ENCODE results near the gene C5orf15. TPM values are rescaled to one million over a fixed set of nuclear protein-coding genes. Genes with fewer than 3 reads are reported as not detected.
"Not testable (repeated sequence)": the region's sequence is repeated elsewhere in the genome, so short reads cannot be mapped to it uniquely, and the experiment has no call there.

The C5orf15 gene
- total RNA-seq, 1 experiment from 2014 or later = 82.3 TPM

GRCh38 chr5:133959643-133960042 lies 8.8 kb downstream of the C5orf15 start:
- Histone ChIP-seq H3K27ac (no peak overlapping the region), H3K4me3 (no peak overlapping the region), H3K36me3 (peaks cover 24% of the 10 kb centered on the region), H3K4me1 (no peaks in the 10 kb centered on the region), H3K9me3 (replicated peaks) (no peaks in the 10 kb centered on the region), H3K27me3 (no peaks in the 10 kb centered on the region)
- no peak for DNase-seq

DNA sequence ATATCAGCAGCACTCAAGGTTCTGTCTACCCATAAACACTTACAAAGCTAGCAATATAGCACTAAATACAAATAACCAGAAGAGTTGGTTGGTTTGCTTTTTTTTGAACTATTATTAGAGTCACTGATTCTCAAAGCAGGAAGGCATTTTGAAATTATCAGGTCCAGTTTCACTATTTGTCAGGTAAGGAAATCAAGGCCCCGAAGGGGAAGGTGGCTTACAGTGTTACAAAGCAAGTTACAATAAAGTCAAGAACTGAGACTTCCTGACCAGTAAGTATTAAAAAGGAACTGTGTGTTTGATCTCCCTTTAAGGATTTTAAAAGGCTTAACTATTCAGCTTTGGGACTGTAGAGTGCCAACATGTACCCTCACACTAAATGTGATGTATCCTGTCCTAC lies 10.8 kb downstream of the C5orf15 start:
- Histone ChIP-seq H3K4me3 (no peak overlapping the region), H3K4me1 (no peaks in the 10 kb centered on the region), H3K9me3 (replicated peaks) (no peaks in the 10 kb centered on the region), H3K27ac (no peak overlapping the region), H3K27me3 (no peaks in the 10 kb centered on the region), H3K36me3 (peaks cover 28% of the 10 kb centered on the region)
- no peak for DNase-seq

- H3K4me3 ChIP-seq = no peak overlapping the region
- H3K36me3 ChIP-seq = peaks cover 28% of the 10 kb centered on the region
- no peaks in the 10 kb centered on the region for H3K27me3 ChIP-seq
- no peak overlapping the region for H3K27ac ChIP-seq
- no peaks in the 10 kb centered on the region for H3K9me3 ChIP-seq (replicated peaks)
- no peaks in the 10 kb centered on the region for H3K4me1 ChIP-seq
- no peak for DNase-seq
Measured at GRCh38 chr5:133957080-133957479, 11.3 kb downstream of the C5orf15 start.

- H3K27ac ChIP-seq; H3K4me1 ChIP-seq; DNase-seq; H3K27me3 ChIP-seq; H3K9me3 ChIP-seq (replicated peaks); H3K4me3 ChIP-seq: not testable (repeated sequence)
- peaks cover 28% of the 10 kb centered on the region for H3K36me3 ChIP-seq
Measured at GRCh38 chr5:133956196-133956595, 12.2 kb downstream of the C5orf15 start.

- peaks cover 23% of the 10 kb centered on the region for H3K36me3 ChIP-seq
- no peak for DNase-seq
- H3K4me3 ChIP-seq = no peak overlapping the region
- no peak overlapping the region for H3K27ac ChIP-seq
- no peaks in the 10 kb centered on the region for H3K4me1 ChIP-seq
- H3K9me3 ChIP-seq (replicated peaks) = no peaks in the 10 kb centered on the region
- H3K27me3 ChIP-seq = no peaks in the 10 kb centered on the region
Measured at GRCh38 chr5:133953568-133954145, 14.8 kb downstream of the C5orf15 start.

DNA sequence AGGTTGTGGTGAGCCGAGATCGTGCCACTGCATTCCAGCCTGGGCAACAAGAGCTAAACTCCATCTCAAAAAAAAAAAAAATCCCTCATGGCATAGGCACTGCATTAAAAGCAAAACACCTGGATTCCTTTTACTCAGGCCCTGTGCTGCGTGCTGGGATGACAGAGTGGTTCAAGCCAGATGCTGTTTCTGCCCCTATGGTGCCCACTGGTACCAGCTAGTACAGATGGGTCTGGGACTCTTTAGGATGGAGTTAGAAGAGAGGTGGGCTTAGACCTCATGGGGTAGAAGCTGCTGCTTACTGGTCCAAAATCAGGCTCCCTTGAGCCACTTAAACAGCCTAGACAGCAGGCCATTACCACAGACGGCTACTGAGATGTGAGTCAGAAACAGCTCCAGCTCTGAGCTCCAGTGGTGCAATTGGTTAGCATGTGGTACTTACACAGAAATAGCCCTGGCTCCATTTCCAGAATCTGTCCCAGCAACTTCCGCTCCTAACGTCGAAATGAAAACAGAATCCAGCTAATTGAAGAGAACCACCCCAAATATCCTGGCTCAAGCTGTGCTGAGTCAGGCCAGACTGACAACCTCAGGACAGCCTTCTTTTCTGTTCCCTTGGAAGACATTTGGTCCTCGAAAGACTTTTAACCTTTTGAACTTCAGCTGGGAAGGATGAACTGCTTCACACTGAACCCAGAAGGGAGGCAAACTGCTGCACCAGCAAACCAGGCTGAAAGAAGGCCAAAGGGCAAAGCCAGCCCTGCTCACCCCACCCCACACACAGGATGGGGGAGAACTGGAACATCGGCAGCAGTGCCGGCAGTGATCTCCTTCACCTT lies 15.5 kb downstream of the C5orf15 start:
- H3K36me3 ChIP-seq = peaks cover 20% of the 10 kb centered on the region
- H3K4me1 ChIP-seq = no peaks in the 10 kb centered on the region
- H3K4me3 ChIP-seq = no peak overlapping the region
- H3K27me3 ChIP-seq = no peaks in the 10 kb centered on the region
- no peaks in the 10 kb centered on the region for H3K9me3 ChIP-seq (replicated peaks)
- H3K27ac ChIP-seq = no peak overlapping the region
- no peak for DNase-seq

- Histone ChIP-seq H3K27ac (no peak overlapping the region), H3K9me3 (replicated peaks) (no peaks in the 10 kb centered on the region), H3K36me3 (peaks cover 6% of the 10 kb centered on the region; the same call in 1 of the 2 replicates), H3K4me1 (no peaks in the 10 kb centered on the region), H3K27me3 (no peaks in the 10 kb centered on the region), H3K4me3 (no peak overlapping the region)
- DNase-seq = no peak
Measured at GRCh38 chr5:133950821-133951612, 17.4 kb downstream of the C5orf15 start.

DNA sequence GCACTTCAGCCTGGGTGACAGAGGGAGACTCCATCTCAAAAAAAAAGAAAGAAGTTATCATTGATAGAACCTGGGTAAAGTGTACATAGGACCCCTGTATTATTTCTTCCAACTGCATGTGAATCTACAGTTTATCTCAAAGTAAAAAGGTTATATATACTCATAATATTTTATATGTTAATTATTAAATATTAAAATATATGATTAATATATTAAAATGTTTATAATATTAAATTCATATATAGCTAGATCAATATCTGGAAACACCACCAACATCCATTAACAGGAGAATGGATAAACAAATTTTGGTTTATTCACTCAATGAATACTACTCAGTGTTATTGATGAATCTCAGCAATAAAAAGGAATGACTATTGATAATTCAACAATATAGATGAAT lies 19.7 kb downstream of the C5orf15 start:
- no peaks in the 10 kb centered on the region for H3K27me3 ChIP-seq
- no peaks in the 10 kb centered on the region for H3K9me3 ChIP-seq (replicated peaks)
- no peak overlapping the region for H3K4me3 ChIP-seq
- no peak overlapping the region for H3K27ac ChIP-seq
- no peaks in the 10 kb centered on the region for H3K36me3 ChIP-seq
- H3K4me1 ChIP-seq = no peaks in the 10 kb centered on the region; the same call in 1 of the 2 replicates
- no peak for DNase-seq

- H3K27ac ChIP-seq = no peak overlapping the region
- H3K9me3 ChIP-seq (replicated peaks) = no peaks in the 10 kb centered on the region
- no peak for DNase-seq
- H3K4me3 ChIP-seq = no peak overlapping the region
- H3K27me3 ChIP-seq = no peaks in the 10 kb centered on the region
- peaks cover 6% of the 10 kb centered on the region; the same call in 1 of the 2 replicates for H3K4me1 ChIP-seq
- H3K36me3 ChIP-seq = no peaks in the 10 kb centered on the region
Measured at GRCh38 chr5:133947431-133947841, 21.0 kb downstream of the C5orf15 start.

DNA sequence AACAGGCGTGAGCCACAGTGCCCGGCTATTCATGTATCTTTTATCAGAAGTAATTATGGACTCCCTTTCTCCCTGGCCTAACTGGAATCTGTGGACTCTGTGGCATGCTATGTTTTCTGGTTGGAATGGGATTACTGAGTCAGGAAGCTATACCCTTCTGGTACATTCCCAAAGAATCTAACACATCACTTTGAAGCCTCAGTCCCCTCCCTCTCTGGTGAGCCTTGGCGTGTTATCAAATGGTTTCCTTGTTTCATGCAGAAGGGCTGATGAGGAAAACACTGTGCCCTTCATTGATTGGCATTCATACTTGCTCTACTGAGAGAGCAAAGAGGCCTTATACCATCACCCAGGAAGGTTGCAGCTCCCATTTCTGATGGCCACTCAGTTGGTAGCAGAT lies 22.9 kb downstream of the C5orf15 start:
- no peak for DNase-seq
- H3K4me3 ChIP-seq = no peak overlapping the region

GRCh38 chr5:133944263-133945185 lies 23.9 kb downstream of the C5orf15 start:
- H3K27me3 ChIP-seq = no peaks in the 10 kb centered on the region

More for the DNA sequence above, 22.9 kb downstream of the C5orf15 start:
- H3K9me3 ChIP-seq (replicated peaks) = no peaks in the 10 kb centered on the region
- H3K36me3 ChIP-seq = no peaks in the 10 kb centered on the region
- no peak overlapping the region for H3K27ac ChIP-seq
- H3K27me3 ChIP-seq = no peaks in the 10 kb centered on the region
- H3K4me1 ChIP-seq = peaks cover 6% of the 10 kb centered on the region; the same call in 1 of the 2 replicates

DNA sequence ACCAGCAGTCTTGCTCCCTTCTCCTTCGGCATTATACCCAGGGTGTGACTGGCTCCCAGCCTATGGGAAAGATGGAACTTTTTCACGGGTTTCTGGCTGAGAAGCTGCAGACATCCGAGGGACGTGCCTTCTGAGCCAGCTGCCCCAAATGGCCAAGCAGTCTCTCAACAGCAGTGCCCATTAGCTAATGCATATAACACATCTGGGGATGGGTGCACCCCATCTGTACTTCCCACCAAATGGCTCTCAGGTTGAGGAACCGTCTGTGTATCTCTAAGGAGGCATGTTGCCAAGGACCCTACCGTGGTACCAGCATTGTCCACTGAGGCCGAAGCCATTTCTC lies 25.0 kb downstream of the C5orf15 start:
- Histone ChIP-seq H3K9me3 (replicated peaks) (no peaks in the 10 kb centered on the region), H3K4me3 (no peak overlapping the region), H3K27ac (no peak overlapping the region), H3K27me3 (no peaks in the 10 kb centered on the region), H3K36me3 (no peaks in the 10 kb centered on the region), H3K4me1 (peaks cover 10% of the 10 kb centered on the region; the same call in 1 of the 2 replicates)
- no peak for DNase-seq

More at GRCh38 chr5:133944263-133945185, 23.9 kb downstream of the C5orf15 start:
- H3K4me3 ChIP-seq = no peak overlapping the region
- no peak overlapping the region for H3K27ac ChIP-seq
- no peaks in the 10 kb centered on the region for H3K9me3 ChIP-seq (replicated peaks)
- DNase-seq = peak; percentile 75 to 91
- H3K36me3 ChIP-seq = no peaks in the 10 kb centered on the region
- peaks cover 6% of the 10 kb centered on the region; the same call in 1 of the 2 replicates for H3K4me1 ChIP-seq

DNA sequence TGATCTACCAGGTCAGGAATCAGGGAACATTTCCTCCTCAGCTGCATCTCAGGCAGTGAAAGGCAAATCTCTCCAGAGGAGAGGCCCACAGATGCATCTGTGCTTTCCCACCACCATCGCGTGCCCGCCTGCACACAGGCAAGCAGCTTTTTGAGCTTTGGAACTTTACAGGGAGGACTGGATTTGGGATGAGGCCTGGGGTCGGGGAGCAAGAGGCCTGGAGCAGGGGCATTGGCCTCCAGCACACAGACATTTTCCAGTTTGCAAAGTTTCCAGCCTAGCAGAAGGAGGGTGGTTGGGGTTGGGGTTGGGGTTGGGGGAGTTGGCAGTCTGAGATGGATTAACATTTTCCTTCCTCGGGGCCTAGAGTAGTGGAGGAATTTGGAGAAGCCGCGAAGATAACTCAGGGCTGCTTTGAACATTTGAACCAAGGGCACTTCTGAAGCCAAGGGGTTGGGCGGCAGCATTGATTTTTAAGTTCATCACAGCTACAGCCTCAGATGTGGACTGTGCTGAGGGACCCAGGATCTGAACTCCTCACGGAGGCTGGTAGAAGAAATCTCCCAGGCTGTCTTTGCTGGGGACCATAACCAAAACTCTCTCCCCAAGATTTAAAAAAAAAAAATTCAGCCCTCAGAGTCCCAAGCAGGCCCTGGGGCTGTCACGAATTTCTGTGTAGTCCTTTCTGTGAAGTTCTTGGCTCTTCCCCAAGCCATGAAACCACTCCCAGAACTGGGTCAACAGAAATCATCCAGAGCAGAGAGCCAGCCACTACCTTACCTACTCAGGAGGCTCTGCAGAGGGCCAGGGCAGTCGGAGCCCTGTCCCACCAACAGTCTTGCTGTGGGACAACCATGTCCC lies 25.6 kb downstream of the C5orf15 start:
- no peak overlapping the region for H3K27ac ChIP-seq
- H3K36me3 ChIP-seq = no peaks in the 10 kb centered on the region
- DNase-seq = peak in 1 of 2 experiments; percentile 45
- no peaks in the 10 kb centered on the region for H3K27me3 ChIP-seq
- no peaks in the 10 kb centered on the region for H3K9me3 ChIP-seq (replicated peaks)
- peaks cover 15% of the 10 kb centered on the region; the same call in 1 of the 2 replicates for H3K4me1 ChIP-seq
- H3K4me3 ChIP-seq = no peak overlapping the region

Measured in SJCRH30 (cell line).